ENCODE data around the gene PRDM1. TPM values are rescaled to one million over a fixed set of nuclear protein-coding genes. Genes with fewer than 3 reads are reported as not detected.

The PRDM1 gene
- total and polyA plus RNA-seq, 2 donors (not counting 1 experiment from before 2014, with no cell fraction given), result 2.8 to 5.4 TPM

DNA sequence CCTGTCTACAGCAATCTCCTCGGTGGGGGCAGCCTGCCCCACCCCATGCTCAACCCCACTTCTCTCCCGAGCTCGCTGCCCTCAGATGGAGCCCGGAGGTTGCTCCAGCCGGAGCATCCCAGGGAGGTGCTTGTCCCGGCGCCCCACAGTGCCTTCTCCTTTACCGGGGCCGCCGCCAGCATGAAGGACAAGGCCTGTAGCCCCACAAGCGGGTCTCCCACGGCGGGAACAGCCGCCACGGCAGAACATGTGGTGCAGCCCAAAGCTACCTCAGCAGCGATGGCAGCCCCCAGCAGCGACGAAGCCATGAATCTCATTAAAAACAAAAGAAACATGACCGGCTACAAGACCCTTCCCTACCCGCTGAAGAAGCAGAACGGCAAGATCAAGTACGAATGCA lies 19.4 kb downstream of the PRDM1 start:
- Histone ChIP-seq H4K20me1 (ENCODE audit: control insufficient read depth, extremely low read depth, insufficient read depth, low read length) (no peaks in the 10 kb centered on the region), H3K27ac (ENCODE audit: insufficient read depth, low read length) (no peak overlapping the region), H3K9ac (ENCODE audit: insufficient read depth, low read length) (no peak overlapping the region), H3K9me3 (ENCODE audit: control insufficient read depth, insufficient read depth, low read depth, low read length) (no peaks in the 10 kb centered on the region), H3K27me3 (ENCODE audit: control insufficient read depth, insufficient read depth, low read length) (no peaks in the 10 kb centered on the region), H3K4me2 (ENCODE audit: extremely low read depth, insufficient read depth, low read length) (no peak overlapping the region), H3K4me3 (replicated peaks in 1 of 4; ENCODE audit: control extremely low read depth in 1 of 4, insufficient read depth in 1 of 4, low read depth in 3 of 4, low read length in 4 of 4) (no peak overlapping the region), H3K4me1 (ENCODE audit: control insufficient read depth, extremely low read depth, insufficient read depth, low read length) (no peaks in the 10 kb centered on the region), H3K36me3 (ENCODE audit: control insufficient read depth, insufficient read depth, low read length) (peaks cover 14% of the 10 kb centered on the region), H3K79me2 (ENCODE audit: control insufficient read depth, insufficient read depth, low read length) (no peaks in the 10 kb centered on the region), H2AFZ (ENCODE audit: low read length) (no peak overlapping the region)
- DNase-seq (ENCODE audit: low read depth in 2 of 2), result no peak
- TF ChIP-seq EZH2 (IDR thresholded peaks at IDR 0.05; ENCODE audit: low read length, missing control alignments) (no peak), CTCF (conservative IDR thresholded peaks at IDR 0.05 in 1 of 2, IDR thresholded peaks at IDR 0.05 in 1 of 2; ENCODE audit: low read depth in 1 of 2, low read length in 2 of 2) (no peak)

DNA sequence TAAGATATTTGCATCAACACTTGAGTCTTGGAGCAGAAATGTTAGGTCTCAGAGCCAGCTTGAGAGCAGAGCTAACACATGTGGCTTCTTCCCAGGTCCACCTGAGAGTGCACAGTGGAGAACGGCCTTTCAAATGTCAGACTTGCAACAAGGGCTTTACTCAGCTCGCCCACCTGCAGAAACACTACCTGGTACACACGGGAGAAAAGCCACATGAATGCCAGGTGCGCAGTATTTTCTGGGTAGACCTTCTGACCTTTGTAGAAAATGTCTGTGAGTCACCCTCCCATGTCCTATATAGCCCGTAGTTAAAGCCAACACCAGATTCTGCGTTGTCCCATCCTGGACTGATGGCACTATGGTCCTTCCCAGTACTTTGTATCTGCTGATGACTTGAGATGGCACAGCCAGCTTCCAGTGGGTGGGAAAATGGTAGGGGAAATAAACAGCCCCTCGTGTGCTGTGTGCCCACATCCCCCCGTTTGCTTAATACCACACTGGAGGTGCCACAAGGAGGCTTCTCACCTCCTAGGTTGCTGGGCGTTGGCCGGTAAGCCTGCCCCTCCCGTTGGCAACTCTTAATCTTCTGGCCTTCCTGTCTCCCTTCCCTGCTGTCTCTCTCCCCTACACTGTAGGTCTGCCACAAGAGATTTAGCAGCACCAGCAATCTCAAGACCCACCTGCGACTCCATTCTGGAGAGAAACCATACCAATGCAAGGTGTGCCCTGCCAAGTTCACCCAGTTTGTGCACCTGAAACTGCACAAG lies 20.3 kb downstream of the PRDM1 start:
- TF ChIP-seq CTCF (conservative IDR thresholded peaks at IDR 0.05 in 1 of 2, IDR thresholded peaks at IDR 0.05 in 1 of 2; ENCODE audit: low read depth in 1 of 2, low read length in 2 of 2) (no peak), EZH2 (IDR thresholded peaks at IDR 0.05; ENCODE audit: low read length, missing control alignments) (no peak)
- Histone ChIP-seq H3K27me3 (ENCODE audit: control insufficient read depth, insufficient read depth, low read length) (no peaks in the 10 kb centered on the region), H3K79me2 (ENCODE audit: control insufficient read depth, insufficient read depth, low read length) (no peaks in the 10 kb centered on the region), H4K20me1 (ENCODE audit: control insufficient read depth, extremely low read depth, insufficient read depth, low read length) (no peaks in the 10 kb centered on the region), H2AFZ (ENCODE audit: low read length) (no peak overlapping the region), H3K27ac (ENCODE audit: insufficient read depth, low read length) (no peak overlapping the region), H3K4me2 (ENCODE audit: extremely low read depth, insufficient read depth, low read length) (no peak overlapping the region), H3K4me1 (ENCODE audit: control insufficient read depth, extremely low read depth, insufficient read depth, low read length) (no peaks in the 10 kb centered on the region), H3K9me3 (ENCODE audit: control insufficient read depth, insufficient read depth, low read depth, low read length) (no peaks in the 10 kb centered on the region), H3K4me3 (replicated peaks in 1 of 4; ENCODE audit: control extremely low read depth in 1 of 4, insufficient read depth in 1 of 4, low read depth in 3 of 4, low read length in 4 of 4) (no peak overlapping the region), H3K9ac (ENCODE audit: insufficient read depth, low read length) (no peak overlapping the region), H3K36me3 (ENCODE audit: control insufficient read depth, insufficient read depth, low read length) (peaks cover 14% of the 10 kb centered on the region)
- no peak for DNase-seq (ENCODE audit: low read depth in 2 of 2)

- no peaks in the 10 kb centered on the region for H3K4me1 ChIP-seq (ENCODE audit: control insufficient read depth, extremely low read depth, insufficient read depth, low read length)
- TF ChIP-seq EZH2 (IDR thresholded peaks at IDR 0.05; ENCODE audit: low read length, missing control alignments) (no peak), CTCF (conservative IDR thresholded peaks at IDR 0.05 in 1 of 2, IDR thresholded peaks at IDR 0.05 in 1 of 2; ENCODE audit: low read depth in 1 of 2, low read length in 2 of 2) (no peak)
- no peak overlapping the region for H3K4me2 ChIP-seq (ENCODE audit: extremely low read depth, insufficient read depth, low read length)
Observed at GRCh38 chr6:106107043-106107613, 21.0 kb downstream of the PRDM1 start.

More at GRCh38 chr6:106107043-106107613, 21.0 kb downstream of the PRDM1 start:
- Histone ChIP-seq H2AFZ (ENCODE audit: low read length) (no peak overlapping the region), H3K4me3 (replicated peaks in 1 of 4; ENCODE audit: control extremely low read depth in 1 of 4, insufficient read depth in 1 of 4, low read depth in 3 of 4, low read length in 4 of 4) (no peak overlapping the region), H3K79me2 (ENCODE audit: control insufficient read depth, insufficient read depth, low read length) (no peaks in the 10 kb centered on the region), H3K27me3 (ENCODE audit: control insufficient read depth, insufficient read depth, low read length) (no peaks in the 10 kb centered on the region), H3K36me3 (ENCODE audit: control insufficient read depth, insufficient read depth, low read length) (peaks cover 14% of the 10 kb centered on the region), H3K9me3 (ENCODE audit: control insufficient read depth, insufficient read depth, low read depth, low read length) (no peaks in the 10 kb centered on the region), H4K20me1 (ENCODE audit: control insufficient read depth, extremely low read depth, insufficient read depth, low read length) (no peaks in the 10 kb centered on the region), H3K9ac (ENCODE audit: insufficient read depth, low read length) (no peak overlapping the region), H3K27ac (ENCODE audit: insufficient read depth, low read length) (no peak overlapping the region)
- DNase-seq (ENCODE audit: low read depth in 2 of 2), result no peak
